Mesendoderm (in vitro differentiated cells): ENCODE measurements around the gene PTK7.

Source experiments
- DNase-seq: peaks from one replicate; pipeline ENCODE4 v3.0.0; 2013
- H2AK5ac ChIP-seq: 2 replicates; pipeline ENCODE4 v1.6.1; 2013; ENCODE audit warnings: low read length, inconsistent platforms
- H2BK120ac ChIP-seq: 2 replicates; pipeline ENCODE4 v1.6.1; 2013; ENCODE audit warnings: low read depth, mild to moderate bottlenecking, low read length, moderate library complexity, mixed read lengths
- H2BK15ac ChIP-seq: replicated peaks from 2 replicates; pipeline ENCODE4 v1.6.1; 2013; ENCODE audit warnings: low read depth, mild to moderate bottlenecking, moderate library complexity
- H2BK5ac ChIP-seq: 2 replicates; pipeline ENCODE4 v1.6.1; 2013; ENCODE audit warnings: low read length, inconsistent platforms
- H3K18ac ChIP-seq: 2 replicates; pipeline ENCODE4 v1.6.1; 2013; ENCODE audit warnings: mild to moderate bottlenecking, low read length, mixed read lengths
- H3K23ac ChIP-seq: one replicate; pipeline ENCODE4 v1.6.1; 2013; ENCODE audit warnings: low read length
- H3K27ac ChIP-seq: 2 replicates; pipeline ENCODE4 v1.5.1; 2013; ENCODE audit warnings: low read depth, mild to moderate bottlenecking, inconsistent platforms, low read length, moderate library complexity
- H3K27me3 ChIP-seq: 2 replicates; pipeline ENCODE4 v1.6.1; 2013; ENCODE audit warnings: low read length, control low read depth, mild to moderate bottlenecking, inconsistent platforms; ENCODE audit not compliant: insufficient read depth, poor library complexity
- H3K36me3 ChIP-seq: 2 replicates; pipeline ENCODE4 v1.6.1; 2013; ENCODE audit warnings: low read length, inconsistent platforms; ENCODE audit not compliant: control insufficient read depth, insufficient read depth
- H3K4ac ChIP-seq: one replicate; pipeline ENCODE4 v1.6.1; 2013; ENCODE audit warnings: low read depth, mild to moderate bottlenecking, low read length, moderate library complexity
- H3K4me1 ChIP-seq: 2 replicates; pipeline ENCODE4 v1.6.1; 2013; ENCODE audit warnings: low read depth, low read length, inconsistent platforms; ENCODE audit not compliant: control insufficient read depth
- H3K4me2 ChIP-seq: 2 replicates; pipeline ENCODE4 v1.6.1; 2013; ENCODE audit warnings: low read length
- H3K4me3 ChIP-seq: 2 replicates; pipeline ENCODE4 v1.5.1; 2013; ENCODE audit warnings: mild to moderate bottlenecking, low read length
- H3K56ac ChIP-seq: one replicate; pipeline ENCODE4 v1.6.1; 2013; ENCODE audit warnings: low read length
- H3K79me1 ChIP-seq: 2 replicates; pipeline ENCODE4 v1.6.1; 2013; ENCODE audit warnings: low read length, inconsistent platforms
- H3K79me2 ChIP-seq: 2 replicates; pipeline ENCODE4 v1.6.1; 2013; ENCODE audit warnings: mild to moderate bottlenecking, low read length; ENCODE audit not compliant: control insufficient read depth, insufficient read depth
- H3K9ac ChIP-seq: 2 replicates; pipeline ENCODE4 v1.6.1; 2013; ENCODE audit warnings: low read length, inconsistent platforms
- H4K5ac ChIP-seq: one replicate; pipeline ENCODE4 v1.6.1; 2013; ENCODE audit warnings: low read length
- H4K8ac ChIP-seq: one replicate; pipeline ENCODE4 v1.6.1; 2013; ENCODE audit warnings: low read depth, mild to moderate bottlenecking, control low read depth, low read length, moderate library complexity
- WGBS: extraction: QIAGEN DNeasy Blood & Tissue Kit; methylation state at CpG from one replicate; pipeline ENCODE4 v1.1.7; 2013; ENCODE audit warnings: low lambda C conversion rate, missing lambda C conversion rate; ENCODE audit not compliant: insufficient coverage; ENCODE audit errors: extremely low coverage; 5-methylcytosine and 5-hydroxymethylcytosine counted together

PTK7 gene

DNA sequence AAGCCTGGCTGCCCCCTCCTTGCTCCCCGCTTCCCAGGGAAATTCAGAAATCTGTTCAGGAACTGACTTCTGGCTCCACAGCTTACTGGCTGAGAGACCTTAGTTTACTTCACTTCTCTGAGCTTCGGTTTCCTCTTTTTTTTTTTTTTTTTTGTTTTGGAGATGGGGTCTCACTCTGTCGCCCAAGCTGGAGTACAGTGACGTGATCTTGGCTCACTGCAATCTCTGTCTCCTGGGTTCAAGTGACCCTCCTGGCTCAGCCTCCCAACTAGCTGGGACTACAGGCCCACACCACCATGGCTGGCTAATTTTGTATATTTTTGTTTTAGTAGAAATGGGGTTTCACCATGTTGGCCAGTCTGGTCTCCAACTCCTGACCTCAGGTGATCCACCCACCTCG lies 14.9 kb downstream of the PTK7 start:
- Histone ChIP-seq H3K36me3 (no peaks in the 10 kb centered on the region), H3K23ac (no peak overlapping the region), H3K4me1 (peaks cover 25% of the 10 kb centered on the region), H3K4me2 (no peak overlapping the region), H3K4ac (no peak overlapping the region), H3K79me1 (peaks cover 11% of the 10 kb centered on the region), H2AK5ac (no peak overlapping the region), H3K27ac (peak overlapping the region; percentile 89), H3K9ac (peak overlapping the region; percentile 5), H3K18ac (peak overlapping the region; percentile 44), H3K4me3 (no peak overlapping the region), H3K27me3 (no peaks in the 10 kb centered on the region), H3K56ac (peak overlapping the region; percentile 51), H3K79me2 (peaks cover 71% of the 10 kb centered on the region), H4K5ac (no peak overlapping the region), H2BK5ac (no peak overlapping the region), H2BK15ac (peak overlapping the region; percentile 21), H2BK120ac (peak overlapping the region; percentile 21), H4K8ac (no peak overlapping the region)
- no CpG with 5 or more reads among the region's 5 CpGs for WGBS
- no peak for DNase-seq

DNA sequence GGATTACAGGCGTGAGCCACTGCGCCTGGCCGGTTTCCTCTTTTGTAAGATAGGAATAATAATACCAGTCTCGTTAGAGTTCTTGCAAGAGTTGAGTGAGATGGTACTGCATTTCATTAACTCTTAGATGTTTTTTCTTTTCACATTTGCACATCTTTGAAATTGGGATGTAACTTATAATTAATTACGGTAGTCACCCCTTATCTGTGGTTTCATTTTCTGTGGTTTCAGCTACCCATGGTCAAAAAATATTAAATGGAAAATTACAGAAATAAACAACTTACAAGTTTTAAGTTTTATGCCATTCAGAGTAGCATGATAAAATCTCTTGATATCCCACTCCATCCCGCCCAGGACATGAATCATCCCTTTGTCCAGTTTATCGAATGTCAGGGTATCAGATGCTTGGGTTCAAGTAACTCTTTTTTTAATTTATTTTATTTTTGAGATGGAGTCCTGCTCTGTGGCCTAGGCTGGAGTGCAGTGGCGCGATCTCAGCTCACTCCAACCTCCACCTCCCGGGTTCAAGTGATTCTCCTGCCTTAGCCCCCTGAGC lies 15.4 kb downstream of the PTK7 start:
- no peak overlapping the region for H3K18ac ChIP-seq
- no CpG with 5 or more reads among the region's 10 CpGs for WGBS
- peak overlapping the region; percentile 89 for H3K27ac ChIP-seq
- H2AK5ac ChIP-seq: no peak overlapping the region
- H2BK120ac ChIP-seq: no peak overlapping the region
- no peak overlapping the region for H3K9ac ChIP-seq
- no peaks in the 10 kb centered on the region for H3K36me3 ChIP-seq
- no peak overlapping the region for H2BK5ac ChIP-seq
- no peak for DNase-seq
- H3K4me2 ChIP-seq: no peak overlapping the region
- peaks cover 27% of the 10 kb centered on the region for H3K4me1 ChIP-seq
- H3K27me3 ChIP-seq: no peaks in the 10 kb centered on the region
- no peak overlapping the region for H4K8ac ChIP-seq
- no peak overlapping the region for H3K23ac ChIP-seq
- no peak overlapping the region for H2BK15ac ChIP-seq
- H4K5ac ChIP-seq: no peak overlapping the region
- H3K79me1 ChIP-seq: peaks cover 11% of the 10 kb centered on the region
- H3K79me2 ChIP-seq: peaks cover 66% of the 10 kb centered on the region
- H3K56ac ChIP-seq: no peak overlapping the region
- no peak overlapping the region for H3K4ac ChIP-seq
- H3K4me3 ChIP-seq: no peak overlapping the region

DNA sequence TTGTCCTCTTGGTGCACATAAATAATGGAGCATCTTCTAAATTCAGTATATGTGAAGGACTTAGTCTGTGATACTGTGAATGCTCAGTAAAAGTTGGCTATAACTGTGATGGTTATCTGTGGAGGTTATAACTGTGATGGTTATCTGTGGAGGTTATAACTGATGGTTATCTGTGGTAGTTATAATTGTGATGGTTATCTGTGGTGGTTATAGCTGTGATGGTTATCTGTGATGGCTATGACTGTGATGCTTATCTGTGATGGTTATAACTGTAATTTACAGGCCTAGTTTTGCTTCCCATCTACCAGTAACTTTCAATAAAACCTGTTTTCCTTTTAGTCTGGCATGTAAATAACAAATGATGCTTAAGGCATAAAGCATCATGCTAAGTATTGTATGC lies 16.5 kb downstream of the PTK7 start:
- no peak overlapping the region for H4K5ac ChIP-seq

DNA sequence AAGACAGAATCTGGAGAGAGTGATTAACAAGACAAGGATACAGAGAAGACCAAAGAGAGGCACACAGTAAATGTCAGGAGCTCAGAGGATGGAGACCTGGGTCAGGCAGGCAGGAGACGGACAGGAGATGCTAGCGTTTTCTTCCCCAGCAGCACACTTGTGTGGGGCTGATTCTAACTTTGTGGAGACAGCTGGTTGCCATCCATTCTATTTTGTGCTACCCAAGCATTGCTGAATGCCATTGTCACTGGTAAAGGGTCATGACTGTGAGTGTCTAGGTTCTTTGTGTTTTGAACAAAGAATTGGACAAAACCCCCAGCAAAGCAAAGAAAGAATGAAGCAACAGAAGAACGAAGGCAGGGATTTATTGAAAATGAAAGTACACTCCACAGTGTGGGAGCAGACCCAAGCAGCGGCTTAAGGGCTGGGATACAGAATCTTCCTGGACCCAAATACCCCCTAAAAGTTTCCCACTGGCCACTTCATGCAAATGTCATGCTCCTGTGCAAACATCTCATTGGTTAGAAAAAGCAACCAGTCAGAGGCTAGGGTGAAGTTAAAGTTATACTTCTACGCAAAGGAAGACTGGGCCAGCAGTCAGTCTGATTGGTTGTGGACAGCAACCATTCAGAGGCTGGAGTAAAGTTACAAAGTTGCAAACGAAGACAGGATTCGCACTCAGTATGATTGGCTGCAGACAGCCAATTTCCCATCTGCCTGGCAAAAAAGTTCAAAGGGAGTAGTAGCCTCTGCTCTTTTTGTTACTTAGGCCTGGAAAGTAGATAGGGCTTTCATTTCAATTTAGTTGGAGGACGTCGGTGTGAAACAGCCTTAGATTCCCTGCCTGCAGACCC lies 17.5 kb downstream of the PTK7 start:
- Histone ChIP-seq H3K36me3 (no peaks in the 10 kb centered on the region), H3K4me1 (peaks cover 40% of the 10 kb centered on the region), H3K27ac (no peak overlapping the region), H3K4me2 (no peak overlapping the region), H2AK5ac (no peak overlapping the region), H2BK120ac (no peak overlapping the region), H4K8ac (no peak overlapping the region), H2BK5ac (no peak overlapping the region), H3K56ac (peak overlapping the region; percentile 20), H3K27me3 (no peaks in the 10 kb centered on the region), H2BK15ac (no peak overlapping the region), H3K9ac (no peak overlapping the region), H3K23ac (no peak overlapping the region), H3K4me3 (no peak overlapping the region), H3K79me2 (peaks cover 60% of the 10 kb centered on the region), H4K5ac (no peak overlapping the region), H3K79me1 (peaks cover 13% of the 10 kb centered on the region), H3K4ac (no peak overlapping the region), H3K18ac (no peak overlapping the region)
- WGBS: no CpG with 5 or more reads among the region's 9 CpGs
- DNase-seq: peak; percentile 26

More for the DNA sequence above, 16.5 kb downstream of the PTK7 start:
- Histone ChIP-seq H3K27me3 (no peaks in the 10 kb centered on the region), H3K4me2 (no peak overlapping the region), H3K9ac (no peak overlapping the region), H3K4ac (no peak overlapping the region), H2BK5ac (no peak overlapping the region), H3K79me2 (peaks cover 64% of the 10 kb centered on the region), H3K56ac (no peak overlapping the region), H4K8ac (no peak overlapping the region), H3K36me3 (no peaks in the 10 kb centered on the region), H3K4me3 (no peak overlapping the region), H3K79me1 (peaks cover 10% of the 10 kb centered on the region), H2BK15ac (no peak overlapping the region), H3K23ac (no peak overlapping the region), H3K27ac (no peak overlapping the region), H2BK120ac (no peak overlapping the region), H3K4me1 (peaks cover 37% of the 10 kb centered on the region), H3K18ac (no peak overlapping the region), H2AK5ac (no peak overlapping the region)
- no peak for DNase-seq

DNA sequence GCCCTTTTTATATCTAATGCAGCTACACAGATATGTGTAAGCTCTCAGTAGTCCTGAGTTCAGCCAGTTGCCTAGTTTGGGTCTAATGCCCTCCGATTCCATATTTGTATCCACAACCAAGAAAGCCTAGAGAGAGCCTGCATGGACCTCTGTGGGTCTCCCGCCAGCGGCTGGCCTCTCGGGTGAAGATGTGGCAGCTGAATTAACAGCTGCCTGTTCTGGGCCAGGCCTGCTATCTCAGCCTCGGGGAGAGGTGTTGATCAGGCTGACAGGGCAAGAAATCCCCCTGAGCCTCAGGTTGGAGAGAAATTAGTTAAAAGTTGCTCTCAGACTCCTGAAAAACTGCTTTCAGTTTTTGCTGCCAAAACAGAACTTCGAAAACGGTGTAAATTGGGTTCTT lies 19.8 kb downstream of the PTK7 start:
- Histone ChIP-seq H3K18ac (peak overlapping the region; percentile 5), H2BK15ac (no peak overlapping the region)
- DNase-seq: peak; percentile 74

More for the DNA sequence above, 19.8 kb downstream of the PTK7 start:
- peaks cover 28% of the 10 kb centered on the region for H3K4me1 ChIP-seq
- no peak overlapping the region for H3K23ac ChIP-seq
- H3K36me3 ChIP-seq: no peaks in the 10 kb centered on the region
- no peak overlapping the region for H2BK120ac ChIP-seq
- peak overlapping the region; percentile 40 for H3K56ac ChIP-seq
- H4K5ac ChIP-seq: no peak overlapping the region
- peaks cover 58% of the 10 kb centered on the region for H3K79me2 ChIP-seq
- H3K4me2 ChIP-seq: no peak overlapping the region
- H2BK5ac ChIP-seq: no peak overlapping the region
- H2AK5ac ChIP-seq: no peak overlapping the region
- peaks cover 11% of the 10 kb centered on the region for H3K79me1 ChIP-seq
- no CpG with 5 or more reads among the region's 7 CpGs for WGBS
- H3K4me3 ChIP-seq: no peak overlapping the region
- H3K27ac ChIP-seq: peak overlapping the region; percentile 34
- H4K8ac ChIP-seq: no peak overlapping the region
- no peak overlapping the region for H3K4ac ChIP-seq
- H3K9ac ChIP-seq: no peak overlapping the region
- H3K27me3 ChIP-seq: no peaks in the 10 kb centered on the region
